Aorta (tissue), 5 donors: ENCODE data around the gene RGS2. TPM values are rescaled to one million over a fixed set of nuclear protein-coding genes. Genes with fewer than 3 reads are reported as not detected.

Experiments used
- ATAC-seq: fragments of 200-7000 bp; cut with Tn5 transposase; one replicate; pipeline ENCODE4 v1.9.1; 2022; ENCODE audit warnings: moderate library complexity; ENCODE audit not compliant: low FRiP score
- DNase-seq, 2 donors: peaks; one replicate each; pipeline ENCODE4 v3.0.0-alpha.2; 2020
- H3K27ac ChIP-seq, 2 donors: one replicate each; pipeline ENCODE4 v1.5.1; 2013; ENCODE audit warnings: low read length in 2 of 2, mild to moderate bottlenecking in 2 of 2, moderate library complexity in 2 of 2, control low read depth in 1 of 2, inconsistent platforms in 1 of 2, low read depth in 1 of 2
- H3K27me3 ChIP-seq, 2 donors: one replicate each; pipeline ENCODE4 v1.6.1; 2013; ENCODE audit warnings: control low read depth in 1 of 2, low read length in 1 of 2, mild to moderate bottlenecking in 1 of 2, moderate library complexity in 1 of 2; ENCODE audit not compliant: insufficient read depth in 2 of 2, control insufficient read depth in 1 of 2
- H3K36me3 ChIP-seq, 2 donors: one replicate each; pipeline ENCODE4 v1.6.1; 2013; ENCODE audit warnings: control low read depth in 1 of 2, low read length in 1 of 2, mild to moderate bottlenecking in 1 of 2; ENCODE audit not compliant: insufficient read depth in 2 of 2, control insufficient read depth in 1 of 2
- H3K4me1 ChIP-seq, 2 donors: one replicate each; pipeline ENCODE4 v1.6.1; 2013; ENCODE audit warnings: low read length in 2 of 2, control low read depth in 1 of 2, mild to moderate bottlenecking in 1 of 2, moderate library complexity in 1 of 2; ENCODE audit not compliant: insufficient read depth in 2 of 2, control insufficient read depth in 1 of 2
- H3K4me3 ChIP-seq, 2 donors: one replicate each; pipeline ENCODE4 v1.5.1; 2013; ENCODE audit warnings: low read length in 2 of 2, control low read depth in 1 of 2, mild to moderate bottlenecking in 1 of 2
- H3K9me3 ChIP-seq: one replicate; pipeline ENCODE4 v1.6.1; 2013; ENCODE audit warnings: mild to moderate bottlenecking, low read length; ENCODE audit not compliant: control insufficient read depth
- WGBS, 2 donors: extraction: QIAGEN DNeasy Blood & Tissue Kit; methylation state at CpG; one replicate each; pipeline ENCODE4 v1.1.7; 2013; 5-methylcytosine and 5-hydroxymethylcytosine counted together
- intact Hi-C, 2 donors: fragments of 100-400 bp; cut with DNase I; formaldehyde crosslinking; loops; one replicate each; pipeline versions ENCODE4 v1.14.2 to v1.15.0; 2022
- polyA plus RNA-seq, 2 donors: library from polyadenylated mRNA; stranded (reverse); fragments of 200-250 nt; gene quantifications; one replicate each; pipeline ENCODE4 v1.2.3, GENCODE V29; 2013
- total RNA-seq, 2 donors: library from RNA; stranded (reverse); fragmentation: NEBNext Ultra II Directional; extraction: Animal tissue kit (Norgen Biotek cat#: 25700); gene quantifications; one replicate each; pipeline ENCODE4 v1.2.1, GENCODE V29; 2021
- donor health status: healthy with polysubstance abuse.
- donor health status: Bipolar disorder and iron deficiency.
- donor health status: DM: no; HTN: no; CAD: no.
- donor health status: DM: no; HTN: no; CAD: no.
- donor health status: DM: yes; HTN: yes; CAD: no.

Gene RGS2
- total and polyA plus RNA-seq, 4 donors: 56.6 to 137 (median 82.7) TPM

DNA sequence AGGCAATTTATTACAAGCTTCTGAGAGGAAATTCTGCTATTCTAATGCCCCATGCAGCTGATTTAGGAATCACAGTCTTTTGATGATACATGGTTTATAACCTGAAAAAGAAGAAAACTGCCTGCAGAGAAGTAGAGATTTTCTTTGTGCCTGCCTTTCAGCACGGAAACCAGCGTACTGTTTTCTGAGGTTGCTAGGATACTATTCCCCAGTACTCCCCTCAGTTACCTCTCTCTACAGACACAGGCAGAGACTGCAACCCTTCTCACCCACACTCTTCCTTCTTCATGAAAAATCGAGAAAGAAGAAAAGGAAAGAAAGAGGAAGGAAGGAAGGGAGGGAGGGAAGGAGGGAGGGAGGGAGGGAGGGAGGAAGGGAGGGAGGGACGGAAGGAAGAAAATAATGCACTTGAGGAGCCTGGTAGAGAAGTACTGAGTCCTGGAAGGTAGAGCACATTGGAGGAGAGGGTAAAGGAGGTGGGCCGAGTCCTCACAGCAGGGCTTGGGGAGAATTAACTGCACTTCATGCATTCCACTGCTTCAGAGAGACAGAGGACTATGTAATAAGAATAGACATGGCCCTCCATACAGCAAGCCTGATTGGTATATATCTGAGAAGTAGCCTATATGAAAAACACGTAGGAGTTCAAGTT is 21.9 kb downstream of the RGS2 start:
- Histone ChIP-seq H3K9me3 (no peaks in the 10 kb centered on the region), H3K36me3 (no peaks in the 10 kb centered on the region), H3K27ac (no peak overlapping the region), H3K4me3 (no peak overlapping the region), H3K27me3 (no peaks in the 10 kb centered on the region), H3K4me1 (peaks cover 0 to 5% of the 10 kb centered on the region in 2 donors)
- intact Hi-C loops: no loop called here
- no peak for DNase-seq
- WGBS, 2 donors: 52 to 56% methylated on average over 6 of the region's 6 CpGs
- ATAC-seq: no peak

DNA sequence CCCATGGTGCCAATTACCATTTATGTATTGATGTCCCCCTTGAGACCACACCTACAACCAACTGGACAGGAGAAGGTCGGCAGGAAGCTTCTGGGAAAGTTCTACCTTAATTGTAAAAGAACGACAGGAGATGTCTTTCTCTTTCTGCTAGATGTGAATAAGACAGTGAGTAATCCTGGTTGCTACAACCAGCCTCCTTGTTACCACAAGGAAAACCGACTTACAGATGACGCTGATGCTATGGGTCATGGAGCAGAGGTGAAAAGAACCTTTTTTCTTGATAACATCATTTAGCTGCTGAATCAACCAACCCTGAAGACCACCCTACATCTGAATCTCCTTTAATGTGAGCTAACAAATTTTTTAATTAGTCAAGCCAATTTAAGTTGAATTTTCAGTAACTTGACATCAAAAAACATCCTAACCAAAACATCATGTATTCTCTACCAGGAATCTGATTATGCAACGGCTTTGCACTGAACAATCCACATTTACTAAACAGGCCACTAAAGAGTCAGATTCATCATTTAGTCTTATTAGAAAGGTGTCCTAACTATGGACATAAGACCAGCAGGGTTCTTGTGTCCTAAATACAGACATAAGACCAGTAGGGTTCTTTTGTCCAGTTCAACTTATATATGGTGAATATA is 23.0 kb downstream of the RGS2 start:
- intact Hi-C loops: no loop called here
- Histone ChIP-seq H3K36me3 (no peaks in the 10 kb centered on the region), H3K4me3 (no peak overlapping the region), H3K4me1 (peaks cover 0 to 1% of the 10 kb centered on the region in 2 donors), H3K27me3 (no peaks in the 10 kb centered on the region), H3K27ac (no peak overlapping the region), H3K9me3 (no peaks in the 10 kb centered on the region)
- 93 to 95% methylated on average over 5 of the region's 5 CpGs for WGBS, 2 donors
- DNase-seq (no peak), ATAC-seq (no peak)

DNA sequence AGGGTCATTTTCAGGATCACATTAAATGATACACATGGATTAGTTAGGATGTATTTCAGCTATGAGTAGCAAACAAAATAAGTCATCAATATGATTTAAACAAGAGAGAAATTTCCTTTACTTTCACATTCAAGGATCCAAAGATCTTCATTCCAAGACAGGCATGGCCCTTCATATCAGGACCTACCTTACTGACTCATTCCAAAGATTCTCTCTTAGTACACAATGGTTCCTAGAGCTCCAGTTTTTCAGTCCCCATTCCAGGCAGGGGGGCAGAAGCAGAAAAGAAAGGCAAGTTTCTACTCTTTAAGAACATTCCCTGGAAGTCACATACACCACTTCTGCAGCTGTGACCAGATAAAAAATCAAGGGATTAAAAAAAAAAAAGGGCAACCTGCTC is 23.7 kb downstream of the RGS2 start:
- Histone ChIP-seq H3K4me1 (peaks cover 0 to 1% of the 10 kb centered on the region in 2 donors), H3K36me3 (no peaks in the 10 kb centered on the region), H3K9me3 (no peaks in the 10 kb centered on the region), H3K27ac (no peak overlapping the region), H3K27me3 (no peaks in the 10 kb centered on the region), H3K4me3 (no peak overlapping the region)
- DNase-seq: no peak
- intact Hi-C loops: no loop called here
- no peak for ATAC-seq

DNA sequence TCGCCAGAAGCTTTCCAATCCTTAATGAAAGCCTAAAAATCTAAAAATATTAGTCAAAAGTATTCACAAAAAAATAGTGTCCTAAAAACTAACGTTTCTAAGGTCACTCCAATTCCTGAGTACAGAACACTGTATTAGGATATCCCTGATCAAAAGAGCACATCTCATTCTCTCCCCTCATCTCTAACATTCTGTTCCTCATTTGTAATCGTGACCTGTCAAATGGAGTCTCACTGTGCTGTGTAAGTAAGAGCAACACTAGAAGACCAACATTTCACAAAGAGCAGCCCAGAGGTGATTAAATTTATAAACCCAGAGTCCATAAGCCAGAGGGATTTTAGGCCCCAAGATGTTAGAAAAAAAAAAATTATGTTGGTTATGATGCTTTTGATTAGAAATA is 26.3 kb downstream of the RGS2 start:
- ATAC-seq: no peak
- H3K27ac ChIP-seq: no peak overlapping the region

DNA sequence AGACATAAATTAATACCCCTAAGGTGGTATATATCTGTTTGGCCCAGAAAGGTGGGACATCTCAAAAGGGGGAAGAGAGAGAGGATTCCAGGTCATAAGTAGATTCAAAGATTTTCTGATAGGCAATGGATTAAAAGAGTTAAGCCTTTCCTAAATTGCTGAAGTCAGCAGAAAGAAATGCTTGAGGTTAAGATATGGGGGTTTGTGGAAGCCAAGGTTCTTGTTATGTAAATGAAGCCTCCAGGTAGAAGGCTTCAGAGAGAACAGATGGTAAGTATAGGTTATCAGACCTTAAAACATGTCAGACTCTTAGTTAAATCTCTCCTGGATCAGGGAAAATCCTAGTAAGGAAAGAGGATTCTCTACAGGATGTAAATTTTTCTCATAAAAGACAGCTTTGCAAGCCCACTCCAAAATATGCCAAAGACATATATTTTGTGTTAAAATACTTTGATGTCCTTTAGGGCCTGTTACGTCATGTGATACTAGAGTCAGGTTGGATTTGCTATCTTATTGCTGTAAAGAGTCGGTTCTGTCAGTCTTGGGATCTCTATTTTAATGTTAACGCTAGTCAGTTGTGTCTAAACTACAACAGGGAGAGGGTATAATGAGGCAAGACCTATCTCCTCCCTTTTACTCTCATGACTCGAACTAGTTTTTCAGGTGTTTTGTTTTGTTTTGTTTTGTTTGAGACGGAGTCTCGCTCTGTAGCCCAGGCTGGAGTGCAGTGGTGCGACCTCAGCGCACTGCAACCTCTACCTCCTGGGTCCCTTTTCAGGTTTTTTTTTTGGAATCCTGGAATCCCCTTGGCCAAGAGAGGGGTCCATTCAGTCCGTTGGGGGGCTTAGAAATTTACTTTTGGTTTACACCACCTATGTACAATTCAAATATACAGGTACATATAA is 30.6 kb downstream of the RGS2 start:
- WGBS, 2 donors: 94 to 95% methylated on average over 9 of the region's 9 CpGs
- DNase-seq: no peak
- H3K4me1 ChIP-seq: peaks cover 2 to 6% of the 10 kb centered on the region in 2 donors

More for the DNA sequence above, 26.3 kb downstream of the RGS2 start:
- H3K9me3 ChIP-seq: no peaks in the 10 kb centered on the region
- no peak overlapping the region for H3K4me3 ChIP-seq
- intact Hi-C loops: no loop called here
- no peaks in the 10 kb centered on the region for H3K27me3 ChIP-seq
- WGBS, 2 donors: 51 to 59% methylated on average over 3 of the region's 3 CpGs
- no peak for DNase-seq
- H3K36me3 ChIP-seq: no peaks in the 10 kb centered on the region
- peaks cover 0 to 3% of the 10 kb centered on the region in 2 donors for H3K4me1 ChIP-seq

DNA sequence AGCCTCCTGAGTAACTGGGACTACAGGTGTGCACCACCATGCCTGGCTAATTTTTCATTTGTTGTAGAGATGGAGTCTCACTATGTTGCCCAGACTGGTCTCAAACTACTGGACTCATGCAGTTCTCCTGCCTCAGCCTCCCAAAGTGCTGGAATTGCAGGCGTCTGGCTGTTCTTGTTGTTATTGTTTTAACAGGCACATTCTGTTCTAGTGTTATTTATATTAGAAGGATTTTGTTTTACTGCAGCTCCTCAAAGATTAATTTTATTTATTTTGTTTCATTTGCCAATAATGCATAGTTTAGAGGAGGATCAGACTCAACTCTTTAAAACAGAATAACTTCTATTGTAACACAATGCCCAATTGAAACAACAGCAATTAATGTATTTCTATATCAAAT is 35.5 kb downstream of the RGS2 start:
- H3K4me1 ChIP-seq: peaks cover 2 to 6% of the 10 kb centered on the region in 2 donors
- H3K9me3 ChIP-seq: no peaks in the 10 kb centered on the region
- intact Hi-C loops: no loop called here
- DNase-seq (no peak), ATAC-seq (no peak)
- no peak overlapping the region for H3K27ac ChIP-seq
- no peaks in the 10 kb centered on the region for H3K36me3 ChIP-seq
- 4 to 6% methylated on average over 1 of the region's 1 CpG for WGBS, 2 donors
- H3K27me3 ChIP-seq: no peaks in the 10 kb centered on the region
- H3K4me3 ChIP-seq: no peak overlapping the region

More for the DNA sequence above, 30.6 kb downstream of the RGS2 start:
- H3K27me3 ChIP-seq: no peaks in the 10 kb centered on the region
- ATAC-seq: no peak
- no peaks in the 10 kb centered on the region for H3K36me3 ChIP-seq
- H3K4me3 ChIP-seq: no peak overlapping the region
- no peak overlapping the region for H3K27ac ChIP-seq
- intact Hi-C loops: no loop called here
- H3K9me3 ChIP-seq: no peaks in the 10 kb centered on the region

DNA sequence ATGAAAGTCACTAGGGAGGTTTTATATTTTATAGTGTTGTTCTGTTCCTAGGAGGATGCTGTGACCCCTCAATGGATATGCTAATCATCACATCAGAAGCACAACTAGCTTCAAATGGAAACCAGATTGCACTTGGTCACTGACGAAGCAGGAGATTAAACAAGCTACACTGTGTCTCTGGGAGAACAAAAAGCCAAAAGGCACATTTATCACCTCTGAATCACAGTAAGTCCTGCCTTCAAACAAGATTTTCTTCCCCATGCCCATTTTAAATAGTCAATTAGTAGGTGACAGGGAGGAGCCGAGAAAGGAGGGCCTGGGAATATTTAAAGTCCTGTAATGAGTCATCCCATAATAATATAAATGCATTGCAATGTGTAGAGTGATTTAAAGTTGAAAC is 38.1 kb downstream of the RGS2 start:
- Histone ChIP-seq H3K27me3 (no peaks in the 10 kb centered on the region), H3K4me1 (peaks cover 0 to under 1% of the 10 kb centered on the region in 2 donors), H3K36me3 (no peaks in the 10 kb centered on the region), H3K27ac (no peak overlapping the region), H3K9me3 (no peaks in the 10 kb centered on the region), H3K4me3 (no peak overlapping the region)
- DNase-seq (no peak), ATAC-seq (no peak)
- WGBS, 2 donors: 89 to 93% methylated on average over 2 of the region's 2 CpGs
- intact Hi-C loops: no loop called here

DNA sequence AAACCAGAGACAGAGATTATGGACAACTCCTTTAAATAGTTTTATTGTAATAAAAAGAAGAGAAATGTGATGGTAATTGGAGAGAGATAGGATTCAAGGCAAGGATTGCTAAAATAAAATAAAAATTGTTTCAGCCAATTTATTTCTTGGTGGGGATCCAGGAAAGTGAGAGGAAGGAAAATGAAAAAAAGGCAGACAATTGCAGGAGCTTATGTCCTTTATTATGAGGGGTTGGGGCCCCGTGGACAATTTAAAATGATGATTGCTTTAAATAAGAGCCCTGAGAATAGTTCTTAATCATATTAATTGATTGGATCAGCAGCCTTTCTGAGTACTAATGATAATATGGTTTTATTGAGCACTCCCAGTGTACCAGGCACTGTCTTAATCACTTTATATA is 40.2 kb downstream of the RGS2 start:
- no peaks in the 10 kb centered on the region for H3K9me3 ChIP-seq
- DNase-seq (no peak), ATAC-seq (no peak)
- no peak overlapping the region for H3K4me3 ChIP-seq
- intact Hi-C loops: no loop called here
- H3K36me3 ChIP-seq: no peaks in the 10 kb centered on the region
- WGBS, 2 donors: 64% methylated on average over 1 of the region's 1 CpG
- H3K27ac ChIP-seq: no peak overlapping the region
- no peaks in the 10 kb centered on the region for H3K27me3 ChIP-seq
- H3K4me1 ChIP-seq: no peaks in the 10 kb centered on the region
